Measurements from ENCODE around the gene SYNPO.

DNA sequence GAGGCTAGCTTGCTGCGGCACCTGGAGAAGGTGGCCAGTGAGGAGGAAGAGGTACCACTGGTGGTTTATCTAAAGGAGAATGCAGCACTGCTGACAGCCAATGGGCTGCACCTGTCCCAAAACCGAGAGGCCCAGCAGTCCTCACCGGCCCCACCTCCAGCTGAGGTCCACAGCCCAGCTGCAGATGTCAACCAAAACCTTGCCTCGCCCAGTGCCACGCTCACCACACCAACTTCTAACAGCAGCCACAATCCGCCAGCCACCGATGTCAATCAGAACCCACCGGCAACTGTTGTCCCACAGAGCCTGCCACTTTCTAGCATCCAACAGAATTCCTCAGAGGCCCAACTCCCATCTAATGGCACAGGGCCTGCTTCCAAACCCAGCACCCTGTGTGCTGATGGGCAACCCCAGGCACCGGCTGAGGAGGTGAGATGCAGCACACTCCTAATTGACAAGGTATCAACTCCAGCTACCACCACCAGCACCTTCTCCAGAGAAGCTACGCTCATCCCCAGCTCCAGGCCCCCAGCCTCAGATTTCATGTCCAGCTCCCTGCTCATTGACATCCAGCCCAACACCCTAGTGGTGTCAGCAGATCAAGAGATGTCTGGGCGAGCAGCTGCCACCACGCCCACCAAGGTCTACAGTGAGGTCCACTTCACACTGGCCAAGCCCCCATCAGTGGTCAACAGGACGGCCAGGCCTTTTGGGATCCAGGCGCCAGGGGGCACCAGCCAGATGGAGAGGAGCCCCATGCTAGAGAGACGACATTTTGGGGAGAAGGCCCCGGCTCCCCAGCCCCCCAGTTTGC, 8.0 kb downstream of the SYNPO start:
- TF ChIP-seq EZH2 (optimal IDR thresholded peaks at IDR 0.05; ENCODE audit: low read depth, low read length) = no peak
- TF ChIP-seq, protein P1, sequence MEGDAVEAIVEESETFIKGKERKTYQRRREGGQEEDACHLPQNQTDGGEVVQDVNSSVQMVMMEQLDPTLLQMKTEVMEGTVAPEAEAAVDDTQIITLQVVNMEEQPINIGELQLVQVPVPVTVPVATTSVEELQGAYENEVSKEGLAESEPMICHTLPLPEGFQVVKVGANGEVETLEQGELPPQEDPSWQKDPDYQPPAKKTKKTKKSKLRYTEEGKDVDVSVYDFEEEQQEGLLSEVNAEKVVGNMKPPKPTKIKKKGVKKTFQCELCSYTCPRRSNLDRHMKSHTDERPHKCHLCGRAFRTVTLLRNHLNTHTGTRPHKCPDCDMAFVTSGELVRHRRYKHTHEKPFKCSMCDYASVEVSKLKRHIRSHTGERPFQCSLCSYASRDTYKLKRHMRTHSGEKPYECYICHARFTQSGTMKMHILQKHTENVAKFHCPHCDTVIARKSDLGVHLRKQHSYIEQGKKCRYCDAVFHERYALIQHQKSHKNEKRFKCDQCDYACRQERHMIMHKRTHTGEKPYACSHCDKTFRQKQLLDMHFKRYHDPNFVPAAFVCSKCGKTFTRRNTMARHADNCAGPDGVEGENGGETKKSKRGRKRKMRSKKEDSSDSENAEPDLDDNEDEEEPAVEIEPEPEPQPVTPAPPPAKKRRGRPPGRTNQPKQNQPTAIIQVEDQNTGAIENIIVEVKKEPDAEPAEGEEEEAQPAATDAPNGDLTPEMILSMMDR (IDR thresholded peaks at IDR 0.05; ENCODE audit: low read length) = no peak
